ENCODE results near the gene RNF113B. TPM values are rescaled to one million over a fixed set of nuclear protein-coding genes. Genes with fewer than 3 reads are reported as not detected.

RNF113B gene
- total and polyA plus RNA-seq, 2 donors (not counting 1 experiment from before 2014, with no cell fraction given): not detected

- ATAC-seq (ENCODE audit: low read depth) (no peak), DNase-seq (no peak)
- POLR2A ChIA-PET: no interaction called here
- H3K4me1 Mint-ChIP-seq: peaks cover 5% of the 10 kb centered on the region
- no CpG with 5 or more reads among the region's 5 CpGs for WGBS (ENCODE audit: insufficient coverage)
- H3K27me3 Mint-ChIP-seq: peaks cover 47% of the 10 kb centered on the region
- TF ChIP-seq EZH2 (IDR thresholded peaks at IDR 0.05; ENCODE audit: borderline replicate concordance, insufficient read depth, low read depth, low read length, poor library complexity, severe bottlenecking) (no peak), CTCF (IDR thresholded peaks at IDR 0.05) (no peak)
- H3K27ac ChIP-seq (ENCODE audit: low read length in 2 of 2): no peak overlapping the region
- H3K79me2 ChIP-seq (ENCODE audit: control insufficient read depth, insufficient read depth, low read length): no peaks in the 10 kb centered on the region
- no peaks in the 10 kb centered on the region for H4K20me1 ChIP-seq (ENCODE audit: control insufficient read depth, insufficient read depth, low read length, poor library complexity, severe bottlenecking)
- H3K27ac Mint-ChIP-seq: no peak overlapping the region
- no peak overlapping the region for H3K4me3 ChIP-seq (ENCODE audit: control extremely low read depth in 1 of 5, extremely low read depth in 1 of 5, insufficient read depth in 1 of 5, low read depth in 2 of 5, low read length in 4 of 5)
- H3K4me1 ChIP-seq (ENCODE audit: control insufficient read depth in 2 of 2, insufficient read depth in 2 of 2, low read length in 2 of 2): peaks cover 0 to 8% of the 10 kb centered on the region in 2 donors
- no peaks in the 10 kb centered on the region for H3K9me3 Mint-ChIP-seq (ENCODE audit: insufficient read depth)
- intact Hi-C loops (cut with micrococcal nuclease): no loop called here
- no peak overlapping the region for H3K4me2 ChIP-seq (replicated peaks; ENCODE audit: low read depth, low read length, poor library complexity, severe bottlenecking)
- H2AFZ ChIP-seq (ENCODE audit: insufficient read depth, low read depth, low read length, poor library complexity, severe bottlenecking): no peak overlapping the region
- H3K9ac ChIP-seq (ENCODE audit: low read length): no peak overlapping the region
- no peaks in the 10 kb centered on the region for H3K36me3 ChIP-seq (replicated peaks in 1 of 2; ENCODE audit: control extremely low read depth in 1 of 2, control insufficient read depth in 1 of 2, extremely low read depth in 1 of 2, insufficient read depth in 2 of 2, low read length in 1 of 2)
- H3K4me3 Mint-ChIP-seq: no peak overlapping the region
- peaks cover 0 to 12% (median 7%) of the 10 kb centered on the region in 4 experiments for H3K27me3 ChIP-seq (replicated peaks in 1 of 4; ENCODE audit: control extremely low read depth in 1 of 4, control insufficient read depth in 3 of 4, insufficient read depth in 4 of 4, low read length in 3 of 4)
- H3K9me3 ChIP-seq (ENCODE audit: control extremely low read depth in 1 of 3, control insufficient read depth in 2 of 3, insufficient read depth in 1 of 3, low read length in 2 of 3): peaks cover 0 to 5% (median 1%) of the 10 kb centered on the region in 3 donors
- CTCF ChIA-PET: no interaction called here
Observed at GRCh38 chr13:98147521-98147920, 29.5 kb downstream of the RNF113B start.

- Histone ChIP-seq H3K36me3 (replicated peaks in 1 of 2; ENCODE audit: control extremely low read depth in 1 of 2, control insufficient read depth in 1 of 2, extremely low read depth in 1 of 2, insufficient read depth in 2 of 2, low read length in 1 of 2) (no peaks in the 10 kb centered on the region), H3K79me2 (ENCODE audit: control insufficient read depth, insufficient read depth, low read length) (no peaks in the 10 kb centered on the region), H3K4me1 (ENCODE audit: control insufficient read depth in 2 of 2, insufficient read depth in 2 of 2, low read length in 2 of 2) (peaks cover 7 to 17% of the 10 kb centered on the region in 2 donors), H3K4me2 (replicated peaks; ENCODE audit: low read depth, low read length, poor library complexity, severe bottlenecking) (no peak overlapping the region), H3K4me3 (ENCODE audit: control extremely low read depth in 1 of 5, extremely low read depth in 1 of 5, insufficient read depth in 1 of 5, low read depth in 2 of 5, low read length in 4 of 5) (no peak overlapping the region), H3K9me3 (ENCODE audit: control extremely low read depth in 1 of 3, control insufficient read depth in 2 of 3, insufficient read depth in 1 of 3, low read length in 2 of 3) (peaks cover 0 to 10% (median 1%) of the 10 kb centered on the region in 3 donors), H3K9ac (ENCODE audit: low read length) (no peak overlapping the region), H3K27ac (ENCODE audit: low read length in 2 of 2) (no peak overlapping the region), H2AFZ (ENCODE audit: insufficient read depth, low read depth, low read length, poor library complexity, severe bottlenecking) (no peak overlapping the region), H4K20me1 (ENCODE audit: control insufficient read depth, insufficient read depth, low read length, poor library complexity, severe bottlenecking) (no peaks in the 10 kb centered on the region), H3K27me3 (replicated peaks in 1 of 4; ENCODE audit: control extremely low read depth in 1 of 4, control insufficient read depth in 3 of 4, insufficient read depth in 4 of 4, low read length in 3 of 4) (peaks cover 0 to 23% (median 13%) of the 10 kb centered on the region in 4 experiments)
- POLR2A ChIA-PET: no interaction called here
- Mint-ChIP-seq H3K4me1 (peaks cover 8% of the 10 kb centered on the region), H3K27ac (no peak overlapping the region), H3K27me3 (peaks cover 53% of the 10 kb centered on the region), H3K4me3 (peak overlapping the region; percentile 82), H3K9me3 (ENCODE audit: insufficient read depth) (no peaks in the 10 kb centered on the region)
- no peak for TF ChIP-seq CTCF (IDR thresholded peaks at IDR 0.05)
- no peak for TF ChIP-seq EZH2 (IDR thresholded peaks at IDR 0.05; ENCODE audit: borderline replicate concordance, insufficient read depth, low read depth, low read length, poor library complexity, severe bottlenecking)
- DNase-seq (no peak), ATAC-seq (ENCODE audit: low read depth) (no peak)
- CTCF ChIA-PET: no interaction called here
- intact Hi-C loops (cut with micrococcal nuclease): no loop called here
- WGBS (ENCODE audit: insufficient coverage): 91% methylated on average over 5 of the region's 10 CpGs
Observed at GRCh38 chr13:98144801-98145350, 32.2 kb downstream of the RNF113B start.

All from B cell (primary cell).